NCI-H1105 treated with DMSO at 0.1 percent for 48 hours (cell line): Measurements from ENCODE around the gene HOXB3.
"Not testable (repeated sequence)": the region's sequence is repeated elsewhere in the genome, so short reads cannot be mapped to it uniquely, and the experiment has no call there.

ENCODE experiments used
- DNase-seq: peaks from one replicate; lab custom pipeline; 2025; lab: John Stamatoyannopoulos, UW

HOXB3 gene

DNA sequence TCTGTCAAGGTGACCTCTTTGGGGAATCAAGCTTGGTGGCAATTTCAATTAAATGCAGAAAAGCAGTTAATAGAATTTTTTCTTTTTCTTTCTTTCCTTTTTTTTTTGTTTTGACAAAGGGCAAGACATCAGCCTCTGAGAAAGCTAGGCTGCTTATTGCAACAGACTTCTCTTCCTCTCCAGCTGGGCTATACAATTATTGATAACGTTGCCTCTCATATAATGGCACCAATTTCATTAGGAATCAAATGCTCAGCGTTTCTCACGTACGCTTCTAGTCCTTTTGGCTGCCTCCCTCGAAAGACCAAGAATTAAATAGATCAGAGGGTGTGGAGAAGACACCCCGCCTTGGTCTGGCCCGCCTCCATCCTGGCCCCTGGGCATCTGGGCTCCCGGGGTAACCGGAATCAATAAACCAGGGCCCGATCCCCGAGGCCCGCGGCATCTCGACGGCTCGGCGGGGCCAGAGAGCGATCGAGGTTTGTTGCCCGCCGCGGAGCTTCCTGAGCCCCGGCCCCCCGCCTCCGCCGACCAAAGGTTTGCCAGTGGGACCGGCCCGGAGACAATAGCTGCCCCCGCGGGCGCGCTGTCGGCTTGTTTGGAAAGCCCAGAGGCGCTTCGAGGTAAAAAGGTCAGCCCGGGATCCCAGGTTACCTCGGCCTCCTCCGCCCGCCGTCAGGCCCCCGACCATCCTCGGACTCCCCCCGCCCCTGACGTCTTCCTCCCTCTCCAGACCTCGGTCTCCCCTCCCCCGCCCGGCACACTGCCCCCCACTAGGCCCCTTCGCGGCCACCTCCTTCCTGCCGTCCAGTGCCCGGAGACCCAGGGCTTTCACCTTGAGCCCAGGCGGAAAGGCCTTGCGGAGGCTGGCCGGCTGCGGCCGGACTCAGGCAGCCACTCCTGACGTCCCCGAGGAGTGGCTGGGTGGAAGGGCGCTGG is 63.2 kb downstream of the HOXB3 start:
- DNase-seq, result no peak

- no peak for DNase-seq
Measured at GRCh38 chr17:48523010-48523409, 67.0 kb downstream of the HOXB3 start.

GRCh38 chr17:48522031-48522653 is 67.9 kb downstream of the HOXB3 start:
- no peak for DNase-seq

- DNase-seq, result no peak
Measured at GRCh38 chr17:48520631-48521079, 69.4 kb downstream of the HOXB3 start.

- no peak for DNase-seq
Measured at GRCh38 chr17:48519427-48519826, 70.6 kb downstream of the HOXB3 start.

DNA sequence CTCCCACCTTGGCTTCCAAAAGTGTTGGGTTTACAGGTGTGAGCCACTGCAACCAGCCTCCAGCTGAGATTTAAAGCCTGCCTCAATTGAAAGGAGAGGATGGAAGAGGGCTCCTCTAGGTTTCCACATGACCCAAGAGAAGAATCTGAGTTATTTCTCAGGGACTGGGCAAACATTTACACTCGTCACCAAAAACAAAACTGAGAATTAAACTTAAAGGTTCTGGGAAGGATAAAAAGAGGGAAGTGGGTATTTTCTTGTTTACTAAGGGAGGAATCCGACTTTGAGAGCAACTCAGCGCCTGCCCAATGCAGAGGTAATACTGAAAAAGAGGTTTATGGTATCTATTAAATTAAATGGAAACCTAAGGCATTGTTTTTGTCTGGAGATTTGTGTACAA is 72.6 kb downstream of the HOXB3 start:
- no peak for DNase-seq

DNA sequence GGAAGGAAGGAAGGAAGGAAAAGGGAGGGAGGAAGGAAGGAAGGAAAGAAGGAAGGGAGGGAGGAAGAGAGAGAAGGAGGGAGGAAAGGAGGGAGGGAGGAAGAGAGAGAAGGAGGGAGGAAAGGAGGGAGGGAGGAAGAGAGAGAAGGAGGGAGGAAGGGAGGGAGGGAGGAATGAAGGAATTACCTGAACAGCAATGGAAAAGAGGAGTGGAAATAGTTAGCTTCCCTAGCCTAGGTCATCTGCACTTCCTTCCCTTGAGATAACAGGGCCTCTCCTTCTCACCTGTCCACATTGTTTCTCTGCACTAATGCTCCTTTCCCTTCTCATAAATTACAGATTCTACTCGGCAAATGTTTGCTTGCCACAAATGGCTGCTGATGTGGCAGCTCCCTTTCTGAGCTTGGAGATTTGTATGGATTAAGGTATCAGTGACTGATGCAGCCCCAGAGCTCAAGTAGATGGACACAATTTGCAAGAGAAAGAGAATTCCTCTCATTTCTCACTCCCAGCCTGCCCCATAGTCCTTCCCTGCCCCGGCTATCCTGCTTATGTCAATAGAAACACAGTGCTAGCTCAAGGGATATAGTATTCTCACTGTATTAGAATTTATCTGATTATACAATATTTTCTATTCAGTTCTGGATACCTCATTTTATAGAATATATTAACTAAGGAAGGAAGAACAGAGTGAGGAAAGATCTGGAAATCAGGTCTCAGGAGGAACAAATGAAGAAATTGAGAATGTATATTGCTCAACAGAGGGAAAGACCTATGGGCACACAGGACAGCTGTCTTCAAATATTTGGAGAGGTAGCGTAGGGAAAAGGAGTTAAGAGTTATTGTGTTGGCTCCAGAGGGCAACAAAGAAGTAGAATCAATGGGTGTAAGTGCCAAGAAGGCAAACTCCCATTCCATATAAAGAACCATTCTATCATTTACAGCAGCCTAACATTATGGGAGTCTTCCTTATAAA is 73.8 kb downstream of the HOXB3 start:
- no peak for DNase-seq

GRCh38 chr17:48514477-48514876 is 75.6 kb downstream of the HOXB3 start:
- no peak for DNase-seq

- DNase-seq, result no peak
Measured at GRCh38 chr17:48513666-48514455, 76.2 kb downstream of the HOXB3 start.

DNA sequence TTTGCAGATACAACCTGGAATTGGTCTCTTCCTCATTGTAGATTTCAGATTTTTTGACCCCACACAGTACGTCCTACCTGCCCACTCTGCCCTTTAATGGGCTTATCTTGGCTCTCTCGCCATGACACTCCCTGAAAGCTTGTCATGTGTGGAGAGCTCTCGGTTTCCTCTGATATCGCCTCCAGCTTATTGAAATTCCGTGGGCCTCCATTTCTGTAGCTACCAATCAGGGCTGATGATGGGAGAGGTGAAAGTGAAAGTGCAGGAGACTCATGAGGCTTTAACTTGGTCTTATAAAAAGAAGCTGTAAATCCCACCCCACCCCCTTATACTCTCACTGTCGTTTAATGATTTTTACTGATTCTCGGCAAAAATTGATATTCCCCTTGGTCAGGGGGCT is 76.9 kb downstream of the HOXB3 start:
- no peak for DNase-seq

DNA sequence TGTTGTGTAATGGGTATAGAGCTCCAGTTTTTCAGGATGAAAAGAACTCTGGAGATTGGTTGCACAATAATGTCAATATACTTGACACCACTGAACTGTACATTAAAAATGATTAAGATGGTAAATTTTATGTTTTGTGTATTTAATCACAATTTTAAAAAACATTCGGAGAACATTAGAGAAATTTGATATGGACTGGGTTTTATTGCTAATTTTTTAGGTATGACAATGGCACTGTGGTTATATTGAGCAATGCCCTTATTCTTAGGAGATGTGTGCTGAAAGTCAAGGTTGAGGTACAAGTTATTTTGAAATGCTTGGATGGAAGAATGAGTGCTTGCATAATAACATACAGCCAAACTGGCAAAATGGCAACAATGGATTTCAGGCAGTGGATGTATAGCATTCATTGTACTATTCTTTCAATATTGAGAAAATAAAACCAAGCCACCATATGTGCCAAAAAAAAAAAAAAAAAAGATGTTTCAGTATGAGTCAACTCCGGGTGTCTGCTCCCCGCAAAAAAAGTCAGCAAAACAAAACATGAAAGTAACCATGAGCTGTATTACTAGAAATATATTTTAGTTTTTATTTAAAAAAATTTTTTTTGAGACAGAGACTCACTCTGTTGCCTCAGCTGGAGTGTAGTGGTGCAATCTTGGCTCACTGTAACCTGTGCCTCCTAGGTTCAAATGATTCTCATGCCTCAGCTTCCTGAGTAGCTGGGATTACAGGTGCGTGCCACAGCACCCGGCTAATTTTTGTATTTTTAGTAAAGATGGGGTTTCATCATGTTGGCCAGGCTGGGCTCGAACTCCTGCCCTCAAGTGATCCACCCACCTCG is 79.1 kb downstream of the HOXB3 start:
- no peak for DNase-seq

GRCh38 chr17:48510381-48510760 is 79.7 kb downstream of the HOXB3 start:
- DNase-seq, result no peak

- DNase-seq, result not testable (repeated sequence)
Measured at GRCh38 chr17:48509708-48510107, 80.3 kb downstream of the HOXB3 start.

DNA sequence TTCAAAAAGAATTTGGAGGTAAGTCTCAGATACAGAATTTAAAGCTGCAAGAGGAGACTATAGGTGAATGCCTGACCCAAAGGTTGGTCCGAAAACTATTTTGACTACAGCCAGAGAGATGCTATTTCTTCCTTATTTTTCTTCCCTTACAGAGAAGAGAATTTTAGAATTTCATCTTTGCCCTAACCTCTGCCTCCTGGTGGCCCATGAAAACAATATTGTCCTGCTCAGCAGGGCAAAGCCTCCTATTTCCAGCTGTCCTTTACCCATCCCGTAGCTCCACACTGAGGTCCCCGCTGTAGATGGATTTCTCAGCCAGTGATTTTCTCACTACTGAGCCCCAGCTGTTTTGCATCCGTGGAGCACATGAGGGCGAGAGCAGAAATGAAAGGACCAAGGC is 83.8 kb downstream of the HOXB3 start:
- no peak for DNase-seq

DNA sequence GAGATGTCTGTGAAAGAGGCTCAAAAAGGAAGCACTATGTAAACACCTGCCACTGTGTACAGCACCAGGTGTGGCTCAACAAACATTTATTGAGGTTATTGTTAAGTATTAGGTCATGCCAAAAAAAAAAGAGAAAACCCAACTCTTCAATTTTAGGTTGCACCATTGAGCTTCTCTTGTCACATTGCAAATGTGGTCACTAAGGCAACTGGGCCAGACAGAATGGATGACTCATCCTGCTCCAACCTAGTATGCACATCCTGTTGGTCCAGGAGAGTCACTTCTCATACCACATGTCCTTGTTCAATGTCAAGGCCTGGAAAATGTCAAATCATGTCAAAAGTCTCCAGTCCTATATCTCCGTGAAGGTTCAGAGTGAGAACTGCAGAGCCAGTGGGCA is 84.3 kb downstream of the HOXB3 start:
- peak; percentile 48 for DNase-seq

DNA sequence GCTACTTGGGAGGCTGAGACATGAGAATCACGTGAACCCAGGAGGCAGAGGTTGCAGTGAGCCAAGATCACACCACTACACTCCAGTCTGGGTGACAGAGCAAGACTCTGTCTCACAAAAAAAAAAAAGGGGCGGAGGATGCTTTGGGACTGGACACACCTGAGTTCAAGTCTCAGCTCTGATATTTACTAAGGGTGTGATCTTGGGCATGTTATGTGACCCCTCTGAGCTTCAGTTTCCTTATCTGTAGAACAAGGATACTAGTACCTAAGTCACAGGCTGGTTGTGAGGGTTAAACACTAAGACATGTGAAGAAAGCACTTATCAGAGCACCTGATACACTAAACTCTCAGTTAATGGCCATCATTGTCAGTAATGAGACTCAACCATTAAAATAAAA is 85.1 kb downstream of the HOXB3 start:
- DNase-seq, result no peak

DNA sequence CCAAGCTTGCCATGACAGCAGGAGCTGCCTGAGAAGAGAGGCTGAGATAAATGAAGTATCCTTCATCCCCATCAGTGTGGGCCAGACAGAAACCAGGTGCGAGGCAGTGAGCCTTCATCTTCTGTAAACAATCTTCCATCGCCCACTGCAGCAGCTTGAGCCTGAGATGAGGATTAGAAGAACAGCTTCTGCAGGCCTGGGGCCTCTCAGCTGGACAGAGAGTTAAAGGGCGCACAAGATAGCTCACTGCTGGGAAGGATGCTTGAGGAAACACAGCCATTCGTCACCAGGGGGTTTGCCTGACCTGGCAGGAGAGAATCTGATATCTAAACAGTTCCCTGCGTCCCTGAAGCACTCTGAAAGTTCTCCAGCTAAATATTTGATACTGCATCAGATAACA is 86.3 kb downstream of the HOXB3 start:
- DNase-seq, result no peak

DNA sequence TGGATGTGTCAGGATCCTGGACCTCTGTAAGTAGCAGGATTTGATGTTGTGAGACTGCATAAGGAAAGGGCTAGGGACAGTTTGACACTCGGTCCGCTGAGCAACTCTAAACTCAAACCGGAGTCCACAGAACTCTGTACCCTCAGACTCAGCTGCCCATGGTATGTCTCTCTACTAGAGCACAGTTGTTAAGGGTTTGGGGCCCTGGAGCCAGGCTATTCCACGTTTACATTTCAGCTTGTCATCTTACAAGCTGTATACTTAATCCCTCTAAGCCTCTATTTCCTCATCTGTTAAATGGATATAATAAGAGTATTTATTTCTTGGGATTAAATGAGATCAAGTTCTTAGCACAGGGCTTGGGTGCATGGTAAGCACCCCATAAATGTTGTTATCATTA is 87.1 kb downstream of the HOXB3 start:
- no peak for DNase-seq

DNA sequence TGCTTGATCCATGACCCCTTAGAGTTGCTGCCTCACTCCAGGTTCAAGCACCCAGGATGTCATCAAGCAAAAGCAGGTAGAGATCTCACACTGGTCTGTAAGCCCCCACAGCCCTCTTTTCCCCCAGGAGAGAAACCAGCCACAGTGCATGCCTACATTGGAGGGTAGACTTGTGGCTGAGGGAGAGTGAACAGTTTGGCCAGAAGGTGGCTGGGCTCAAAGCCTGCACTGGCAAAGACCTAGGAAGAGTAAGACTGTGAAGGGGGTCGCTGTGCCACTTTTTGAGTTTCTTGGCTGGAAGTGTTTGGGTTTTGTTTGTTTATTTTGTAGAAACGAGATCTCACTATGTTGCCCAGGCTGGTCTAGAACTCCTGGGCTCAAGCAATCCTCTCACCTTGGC is 87.7 kb downstream of the HOXB3 start:
- DNase-seq, result no peak
